GM19372 (cell line): ENCODE results near the gene PPP1R12A.
A peak's percentile ranks its signal among the peaks of the same experiment; 100 is the strongest.
"Not testable (repeated sequence)": the region's sequence is repeated elsewhere in the genome, so short reads cannot be mapped to it uniquely, and the experiment has no call there.

Source experiments
- ATAC-seq: cut with Tn5 transposase; IDR thresholded peaks from one replicate; pipeline ENCODE4 v1.9.1; 2021; ENCODE audit warnings: mild to moderate bottlenecking, low read depth, moderate library complexity; ENCODE audit not compliant: unreplicated experiment

PPP1R12A gene

GRCh38 chr12:79935021-79935623, at the start of gene PPP1R12A:
Gene PPP1R12A (minus strand): TSS chr12:79935097. CDS start chr12:79934931, 166 bp downstream.
- ATAC-seq = peak; percentile 84

GRCh38 chr12:79983986-79984620, 49.2 kb upstream of the PPP1R12A start:
- ATAC-seq = no peak

DNA sequence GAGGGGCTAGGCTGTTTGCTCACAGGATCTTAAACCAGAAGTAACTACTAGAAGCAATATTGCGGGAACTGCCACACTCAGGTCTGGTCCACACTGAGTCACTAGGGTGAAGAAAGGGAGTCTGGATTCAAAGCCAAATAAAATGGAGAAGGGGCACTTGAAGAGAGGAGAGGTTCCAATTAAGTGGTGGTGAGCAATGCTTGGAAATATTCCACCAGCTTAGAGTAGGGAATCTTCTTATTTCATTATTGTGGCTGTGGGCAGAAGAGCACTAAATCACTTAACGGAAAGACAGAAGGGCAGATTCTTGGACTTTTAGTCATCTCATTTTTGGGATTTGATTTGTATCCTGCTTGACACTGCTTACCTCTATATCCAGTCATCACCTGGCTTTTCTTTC, 48.6 kb upstream of the PPP1R12A start:
- no peak for ATAC-seq

DNA sequence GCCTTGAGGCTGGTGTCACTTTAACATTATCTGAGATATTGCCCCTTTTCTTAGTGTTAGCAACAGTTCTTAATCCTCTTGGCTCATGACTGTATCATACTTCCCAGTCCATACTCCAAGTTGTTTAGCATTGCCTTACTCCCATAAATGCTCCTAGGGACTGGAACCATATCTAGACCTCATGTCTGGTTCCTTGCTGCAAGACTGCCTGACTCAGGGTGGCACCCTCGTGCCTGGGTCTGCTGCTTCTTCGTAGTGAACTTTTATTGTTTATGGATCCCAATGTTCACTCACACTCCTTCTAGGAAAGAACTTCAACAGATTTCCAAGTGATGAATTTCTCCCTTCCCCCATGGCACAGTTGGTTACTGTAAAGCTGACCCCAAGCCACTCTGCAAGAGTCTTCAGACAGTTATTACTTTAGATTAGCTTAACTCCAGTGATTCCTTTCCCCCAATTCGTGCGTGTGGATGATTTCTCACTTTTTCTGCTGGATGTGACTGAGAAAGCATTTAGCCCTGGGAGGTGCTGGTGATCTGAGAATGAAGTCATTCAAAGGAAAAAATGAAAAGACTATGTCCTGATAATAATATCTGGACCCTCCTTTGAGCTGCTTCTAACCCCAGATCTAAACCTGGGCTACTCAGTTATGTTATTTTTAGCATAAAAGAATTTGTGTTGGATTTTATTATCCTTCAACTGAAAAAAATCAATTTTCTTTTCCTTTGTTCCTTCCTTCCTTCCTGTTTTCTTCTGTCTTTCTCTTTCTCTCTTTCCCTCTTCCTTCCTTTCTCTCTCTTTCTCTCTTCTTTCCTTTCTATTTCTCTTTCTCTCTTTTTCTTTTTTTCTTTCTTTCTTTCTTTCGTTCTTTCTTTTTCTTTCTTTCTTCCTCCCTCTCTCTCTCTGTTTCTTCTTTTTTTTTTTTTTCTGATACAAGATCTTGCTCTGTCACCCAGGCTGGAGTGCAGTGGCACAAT, 47.5 kb upstream of the PPP1R12A start:
- no peak for ATAC-seq

GRCh38 chr12:79978692-79979091, 43.8 kb upstream of the PPP1R12A start:
- no peak for ATAC-seq

- not testable (repeated sequence) for ATAC-seq
Observed at GRCh38 chr12:79977856-79978460, 43.1 kb upstream of the PPP1R12A start.

GRCh38 chr12:79975143-79975542, 40.2 kb upstream of the PPP1R12A start:
- no peak for ATAC-seq

- ATAC-seq = no peak
Observed at GRCh38 chr12:79973801-79974200, 38.9 kb upstream of the PPP1R12A start.

DNA sequence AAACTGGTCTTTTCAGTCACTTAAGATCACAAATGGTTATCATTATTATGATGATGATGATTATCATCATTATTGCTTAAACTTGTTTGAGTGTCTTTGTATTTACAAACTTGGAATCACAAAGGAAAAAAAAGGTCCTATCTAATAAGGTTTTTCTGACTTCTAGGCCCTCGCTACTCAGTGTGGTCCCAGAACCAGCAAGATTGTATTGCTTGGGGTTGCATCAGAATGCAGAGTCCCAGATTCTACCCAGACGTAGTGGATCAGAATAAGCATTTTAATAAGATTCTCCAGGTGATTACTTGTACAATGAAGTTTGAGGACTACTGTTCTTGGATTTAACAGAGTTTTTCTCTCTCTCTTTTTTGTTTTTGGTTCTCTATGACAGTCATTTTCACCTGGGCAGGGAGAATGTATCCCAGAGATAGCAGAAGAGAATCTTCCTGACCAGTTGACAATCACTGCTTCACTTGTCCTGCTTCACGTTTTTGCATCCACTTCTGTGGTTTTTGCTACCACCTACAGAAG, 29.3 kb upstream of the PPP1R12A start:
- ATAC-seq = no peak

DNA sequence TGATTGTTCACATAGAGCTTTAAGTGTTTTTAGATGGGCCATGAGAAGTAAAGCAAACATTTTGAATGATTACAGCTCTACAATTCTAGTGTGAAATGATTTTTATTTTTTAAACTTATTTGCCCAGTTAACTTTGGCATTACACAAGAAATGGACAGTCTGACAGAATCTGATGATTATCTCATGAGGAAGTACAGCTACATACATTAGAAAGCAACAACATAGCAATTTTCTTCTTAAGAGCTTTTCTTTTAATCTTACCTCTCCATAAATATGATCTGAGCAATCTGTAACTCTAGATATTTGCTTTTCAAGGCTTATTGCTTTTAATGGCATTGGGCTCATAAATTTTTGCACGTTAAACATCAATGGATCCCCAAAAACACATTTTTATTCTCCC, 26.5 kb upstream of the PPP1R12A start:
- ATAC-seq = no peak

- no peak for ATAC-seq
Observed at GRCh38 chr12:79959484-79959883, 24.6 kb upstream of the PPP1R12A start.

GRCh38 chr12:79956896-79957295, 22.0 kb upstream of the PPP1R12A start:
- no peak for ATAC-seq

DNA sequence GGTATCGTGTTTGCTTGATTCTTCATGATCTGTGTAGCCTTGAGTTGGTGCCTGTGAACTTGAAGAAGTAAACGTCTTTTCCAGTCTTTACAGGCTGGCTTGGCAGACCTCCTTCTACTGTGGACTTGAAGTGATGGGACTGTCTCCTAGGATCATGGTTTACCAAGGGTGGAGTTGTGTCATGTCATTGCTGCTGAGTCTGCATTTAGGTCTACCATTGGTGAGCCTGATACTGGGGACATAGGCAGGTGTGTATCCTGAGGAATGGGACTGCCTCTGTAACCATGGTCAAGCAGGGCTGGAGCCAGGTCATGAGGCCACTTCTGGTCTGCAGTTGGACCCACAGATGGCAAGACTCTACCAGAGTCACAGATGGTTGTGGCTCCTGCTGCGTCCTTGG, 20.7 kb upstream of the PPP1R12A start:
- ATAC-seq = no peak

DNA sequence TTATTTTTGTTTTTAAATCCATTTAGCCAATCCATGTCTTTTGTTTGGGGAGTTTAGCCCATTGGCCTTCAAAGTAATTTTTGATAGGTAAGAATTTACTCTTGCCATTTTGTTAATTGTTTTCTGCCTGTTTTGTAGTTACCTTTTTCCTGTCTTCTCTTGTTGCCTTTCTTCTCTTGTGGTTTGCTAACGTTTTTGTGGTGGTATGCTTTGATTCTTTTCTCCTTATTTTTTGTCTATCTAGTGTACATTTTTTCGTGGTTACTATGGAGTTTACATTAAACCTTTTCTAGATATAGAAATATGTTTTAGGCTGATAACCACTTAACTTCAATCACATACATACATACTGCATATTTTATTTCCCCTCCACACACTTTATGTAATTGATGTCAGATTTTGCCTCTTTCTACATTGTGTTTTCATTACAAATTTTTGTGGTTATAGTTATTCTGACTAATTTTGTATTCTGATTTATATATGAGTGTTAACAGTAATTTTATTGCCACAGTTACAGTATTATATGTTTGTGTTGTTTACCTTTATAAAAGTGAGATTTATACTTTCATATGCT, 19.2 kb upstream of the PPP1R12A start:
- no peak for ATAC-seq

DNA sequence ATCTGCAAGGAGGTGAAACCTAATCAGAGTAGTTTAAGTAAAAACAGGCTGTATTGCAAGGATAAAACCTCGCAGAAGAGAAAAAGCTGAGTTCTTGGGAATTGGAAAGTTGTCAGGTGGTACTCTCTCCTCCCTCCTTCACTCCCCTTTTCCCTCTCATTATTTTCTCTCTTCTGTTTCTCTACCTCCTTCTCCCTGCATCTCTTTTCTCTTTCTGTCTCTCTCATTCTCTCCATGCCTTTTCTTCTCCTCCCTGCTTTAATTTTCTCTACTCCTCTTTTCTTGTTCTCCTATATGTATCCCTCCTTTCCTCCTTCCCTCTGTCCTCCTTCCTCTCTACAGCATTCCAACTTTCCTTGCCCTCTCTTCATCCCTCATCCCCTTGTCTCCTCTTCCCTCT, 14.2 kb upstream of the PPP1R12A start:
- no peak for ATAC-seq

GRCh38 chr12:79945433-79945832, 10.5 kb upstream of the PPP1R12A start:
- no peak for ATAC-seq

GRCh38 chr12:79944565-79944964, 9.7 kb upstream of the PPP1R12A start:
- ATAC-seq = no peak

DNA sequence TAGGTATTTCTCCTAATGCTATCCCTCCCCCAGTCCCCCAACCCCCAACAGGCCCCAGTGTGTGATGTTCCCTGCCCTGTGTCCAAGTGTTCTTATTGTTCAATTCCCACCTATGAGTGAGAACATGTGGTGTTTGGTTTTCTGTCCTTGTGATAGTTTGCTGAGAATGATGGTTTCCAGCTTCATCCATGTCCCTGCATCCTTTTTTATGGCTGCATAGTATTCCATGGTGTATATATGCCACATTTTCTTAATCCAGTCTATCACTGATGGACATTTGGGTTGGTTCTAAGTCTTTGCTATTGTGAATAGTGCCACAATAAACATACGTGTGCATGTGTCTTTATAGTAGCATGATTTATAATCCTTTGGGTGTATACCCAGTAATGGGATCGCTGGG, 7.9 kb upstream of the PPP1R12A start:
- ATAC-seq = not testable (repeated sequence)

DNA sequence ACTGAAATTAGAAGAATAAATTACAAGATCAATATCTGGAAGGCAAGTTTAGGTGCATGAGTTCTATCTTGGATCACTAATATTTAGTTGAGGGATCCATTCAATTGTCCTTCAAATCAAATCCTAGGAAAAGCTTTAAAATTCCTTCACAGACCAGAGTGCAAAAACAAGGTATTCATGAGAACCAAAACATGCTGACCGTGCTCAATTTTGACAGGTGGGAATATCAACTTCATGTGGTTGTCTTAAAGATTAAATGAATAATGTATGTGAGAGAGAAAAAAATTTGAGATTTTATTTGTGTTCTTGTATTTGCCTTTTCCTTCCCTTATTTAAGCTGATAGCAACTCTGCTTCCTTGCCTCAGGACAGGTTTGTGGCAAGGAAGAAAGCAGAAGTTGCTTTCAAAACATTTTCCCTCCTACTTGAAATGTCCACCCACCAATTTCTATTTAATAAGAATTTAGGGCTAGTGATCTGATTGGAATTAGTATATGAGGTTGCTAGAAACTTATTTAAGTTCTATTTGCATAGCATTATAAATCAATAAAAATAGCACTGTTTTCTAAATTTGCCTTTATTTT, 4.9 kb upstream of the PPP1R12A start:
- no peak for ATAC-seq

GRCh38 chr12:79938843-79939242, 3.9 kb upstream of the PPP1R12A start:
- no peak for ATAC-seq
